SHP77 (cell line): Measurements from ENCODE around the gene WFIKKN1.

Experiments
- DNase-seq, 2 experiments: peaks; one replicate each; lab custom pipeline; 2025; lab: John Stamatoyannopoulos, UW

The WFIKKN1 gene

GRCh38 chr16:637081-638018 lies 6.6 kb downstream of the WFIKKN1 start:
- DNase-seq, result peak; percentile 38 to 88

DNA sequence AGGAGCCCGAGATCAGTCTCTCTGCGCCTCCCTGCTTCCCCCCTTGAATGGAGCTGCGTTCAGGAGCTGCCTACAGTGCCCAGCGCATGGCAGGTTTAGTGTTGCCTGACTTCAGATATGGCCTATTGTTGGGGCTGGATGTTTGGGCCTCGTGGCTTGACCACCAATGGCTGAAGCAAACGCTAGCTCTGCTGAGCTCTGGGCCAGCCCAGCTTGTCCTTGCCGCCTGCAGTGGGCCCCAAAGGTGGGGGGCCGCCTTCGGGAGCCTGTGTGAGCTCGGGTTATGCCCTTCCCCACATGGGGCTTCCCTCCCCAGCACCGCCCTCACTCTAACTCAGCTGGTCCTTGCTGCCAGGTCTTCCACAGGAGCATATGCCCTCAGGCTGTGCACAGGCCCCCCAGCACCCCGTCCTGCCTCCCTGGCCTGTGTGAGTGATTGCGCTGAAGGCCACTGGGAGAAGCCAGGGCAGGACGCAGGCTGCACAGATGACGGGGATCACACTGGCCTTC lies 7.3 kb downstream of the WFIKKN1 start:
- no peak for DNase-seq

DNA sequence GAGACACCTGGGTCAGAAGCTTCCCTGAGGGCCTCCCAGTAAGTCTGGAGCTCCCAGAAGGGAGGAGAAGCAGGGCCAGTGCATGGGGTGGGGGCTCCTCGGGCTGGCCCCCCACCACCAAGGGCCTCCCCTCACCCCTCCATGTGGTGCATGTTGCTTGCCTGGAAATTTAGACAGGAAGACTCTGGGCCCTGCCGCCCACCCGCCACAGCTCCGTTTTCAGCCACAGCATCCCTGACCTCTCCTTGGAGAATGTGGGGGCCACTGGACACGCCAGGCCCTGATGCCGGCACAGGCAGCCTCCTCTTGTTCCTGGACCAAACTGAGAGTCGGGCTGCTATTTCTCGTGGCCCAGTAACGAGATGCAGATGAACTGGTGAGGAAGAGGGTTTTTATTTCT lies 8.1 kb downstream of the WFIKKN1 start:
- no peak for DNase-seq

- DNase-seq, result no peak
Observed at GRCh38 chr16:640614-641013, 9.8 kb downstream of the WFIKKN1 start.

DNA sequence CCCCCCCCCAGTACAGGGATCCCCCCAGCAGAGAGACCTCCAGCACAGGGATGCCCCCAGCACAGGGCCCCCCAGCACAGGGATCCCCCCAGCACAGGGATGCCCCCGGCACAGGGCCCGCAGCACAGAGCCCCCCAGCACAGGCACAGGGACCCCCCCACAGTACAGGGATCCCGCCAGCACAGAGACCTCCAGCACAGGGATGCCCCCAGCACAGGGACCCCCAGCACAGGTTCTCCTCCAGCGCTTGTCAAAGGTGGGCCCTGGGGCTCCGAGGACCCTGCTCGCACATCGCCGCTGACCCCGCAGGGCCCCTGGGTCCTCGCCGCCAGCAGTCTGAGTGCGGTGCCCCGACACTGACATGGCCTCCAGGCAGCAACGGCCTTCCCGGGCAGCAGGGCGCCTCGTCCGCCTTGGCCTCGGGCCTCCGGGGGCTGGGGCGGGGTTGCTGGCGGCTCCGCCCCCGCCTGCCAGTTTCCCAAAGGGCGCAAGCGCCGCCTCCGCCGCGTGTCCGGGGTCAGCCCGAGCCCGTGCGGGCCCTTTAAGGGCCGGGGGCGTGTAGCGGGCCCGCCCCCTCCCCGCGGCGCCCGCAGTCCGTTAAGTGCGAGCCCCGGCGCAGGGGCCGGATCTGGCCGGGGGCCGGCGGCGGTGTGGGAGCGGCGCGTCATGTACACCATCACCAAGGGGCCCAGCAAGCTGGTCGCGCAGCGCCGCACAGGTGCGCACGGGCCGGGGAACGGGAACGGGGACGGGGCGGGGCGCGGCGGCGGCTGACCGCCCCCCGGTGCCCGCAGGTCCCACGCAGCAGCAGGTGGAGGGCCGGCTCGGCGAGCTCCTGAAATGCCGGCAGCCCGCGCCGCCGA lies 10.8 kb downstream of the WFIKKN1 start, which contains the start of gene MCRIP2:
Gene MCRIP2 (plus strand): TSS at position 503 of the 863 bp plus-strand sequence. CDS start 164 bp downstream, at position 667.
- DNase-seq, result peak; percentile 70 to 77

DNA sequence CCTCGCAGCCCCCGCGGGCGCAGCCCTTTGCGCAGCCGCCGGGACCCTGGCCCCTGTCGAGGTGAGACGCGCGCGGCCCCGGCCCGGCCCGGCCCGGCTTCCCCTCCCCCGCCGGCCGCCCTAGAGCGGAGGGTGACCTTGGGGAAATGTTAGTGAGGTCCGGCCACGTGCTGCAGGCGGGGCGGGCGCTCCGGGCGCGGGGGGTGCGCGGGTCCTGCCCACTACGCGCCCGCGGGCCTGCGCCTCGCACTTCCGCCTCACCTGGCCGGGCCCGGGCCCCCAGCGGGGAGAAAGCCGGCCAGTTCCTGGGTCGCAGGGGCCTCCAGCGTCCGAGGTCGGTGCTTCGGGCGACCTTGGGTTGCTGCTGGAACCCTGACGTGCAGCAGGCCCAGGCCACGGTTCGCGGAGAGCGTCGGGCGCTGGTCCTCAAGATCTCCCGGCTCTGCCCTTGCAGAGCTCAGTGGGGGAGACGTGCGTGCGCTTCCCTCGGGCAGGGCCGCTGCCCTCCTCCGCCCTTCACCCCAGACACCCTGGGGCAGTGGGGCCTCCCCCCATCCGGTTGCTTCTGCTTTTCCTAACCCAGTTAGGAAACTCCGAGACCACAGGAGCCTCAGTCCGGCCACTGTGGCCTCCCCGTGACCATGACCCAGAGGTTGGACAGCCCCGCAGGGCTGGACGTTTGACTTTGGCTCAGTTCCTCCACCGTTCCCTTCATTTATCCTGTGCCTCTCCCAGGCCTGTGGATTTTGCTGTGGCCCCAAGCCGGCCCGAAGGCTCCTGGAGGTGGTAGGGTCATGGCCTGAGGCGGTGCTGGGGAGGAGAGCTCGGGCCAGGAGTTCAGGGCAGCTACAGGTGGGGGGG lies 11.6 kb downstream of the WFIKKN1 start:
- no peak for DNase-seq

DNA sequence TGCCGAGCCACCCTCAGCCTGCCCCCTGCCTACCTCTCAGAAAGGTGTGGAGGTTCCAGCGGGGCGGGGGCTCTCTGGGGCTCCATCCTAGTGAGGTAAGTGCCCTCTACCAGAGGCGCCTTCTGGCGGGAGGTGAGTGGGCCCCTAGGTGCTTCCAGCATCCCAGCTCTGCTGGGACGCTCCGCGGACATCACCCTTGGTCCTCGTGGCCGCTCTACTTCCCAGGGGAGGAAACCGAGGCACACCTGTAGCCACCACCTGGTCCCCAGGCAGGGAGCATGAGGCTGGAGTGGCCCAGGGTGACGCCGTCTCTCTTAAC lies 12.2 kb downstream of the WFIKKN1 start:
- no peak for DNase-seq

GRCh38 chr16:644556-644955 lies 13.8 kb downstream of the WFIKKN1 start:
- no peak for DNase-seq

GRCh38 chr16:645852-646678 lies 15.3 kb downstream of the WFIKKN1 start:
- DNase-seq, result no peak

- DNase-seq, result no peak
Observed at GRCh38 chr16:646679-647172, 15.9 kb downstream of the WFIKKN1 start.

DNA sequence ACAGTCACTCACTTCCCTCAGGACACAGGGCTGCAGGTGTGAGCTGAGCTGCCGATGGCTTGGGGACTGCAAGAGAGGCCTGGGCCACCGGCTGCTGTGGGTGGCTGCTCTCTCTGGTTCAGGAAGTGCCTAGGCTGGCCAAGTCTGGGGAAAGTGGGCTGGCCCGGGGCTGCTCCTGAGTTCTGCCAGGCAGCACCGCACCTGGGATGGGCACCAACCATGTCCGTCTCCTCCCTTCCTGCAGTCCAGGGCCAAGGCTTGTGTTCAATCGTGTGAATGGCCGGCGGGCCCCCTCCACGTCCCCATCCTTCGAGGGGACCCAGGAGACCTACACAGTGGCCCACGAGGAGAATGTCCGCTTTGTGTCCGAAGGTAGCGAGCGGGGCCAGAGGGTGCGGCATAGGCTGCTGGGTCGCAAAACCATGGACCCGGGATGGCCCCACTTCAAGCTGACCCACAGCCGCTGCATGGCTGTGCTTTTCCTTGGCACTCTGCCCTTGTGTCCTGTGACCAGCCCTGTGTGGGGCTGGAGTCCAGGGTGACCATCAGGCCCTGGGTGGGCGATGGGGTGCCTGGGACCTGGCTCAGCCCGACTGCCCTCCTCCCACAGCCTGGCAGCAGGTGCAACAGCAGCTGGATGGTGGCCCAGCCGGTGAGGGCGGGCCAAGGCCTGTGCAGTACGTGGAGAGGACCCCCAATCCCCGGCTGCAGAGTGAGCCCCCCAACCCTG lies 16.6 kb downstream of the WFIKKN1 start:
- no peak for DNase-seq

- DNase-seq, result peak; percentile 39 to 64
Observed at GRCh38 chr16:648071-648780, 17.4 kb downstream of the WFIKKN1 start.

- DNase-seq, result peak; percentile 90 to 93
Observed at GRCh38 chr16:648781-649589, 18.2 kb downstream of the WFIKKN1 start, which contains the start of gene WDR90. Gene WDR90 (plus strand): TSS chr16:649365. CDS start chr16:649417, 52 bp downstream.

DNA sequence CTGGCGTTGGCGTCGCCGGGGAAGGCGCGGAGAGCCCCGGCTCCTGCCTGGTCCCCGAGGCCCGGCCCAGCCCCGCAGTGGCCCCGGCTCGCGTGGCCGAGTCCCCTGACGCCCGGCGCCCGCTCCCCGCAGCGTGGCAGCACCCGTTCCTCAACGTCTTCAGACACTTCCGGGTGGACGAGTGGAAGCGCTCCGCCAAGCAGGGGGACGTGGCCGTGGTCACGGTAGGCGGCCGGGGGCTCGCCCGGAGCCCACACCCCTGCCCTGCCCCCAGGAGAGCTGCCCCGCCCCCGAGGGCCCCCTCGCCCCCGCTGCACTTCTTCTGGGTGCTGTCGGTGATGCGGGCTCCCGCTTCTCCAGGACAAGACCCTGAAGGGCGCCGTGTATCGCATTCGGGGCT lies 18.8 kb downstream of the WFIKKN1 start:
- no peak for DNase-seq

GRCh38 chr16:651844-652243 lies 21.1 kb downstream of the WFIKKN1 start:
- no peak for DNase-seq

DNA sequence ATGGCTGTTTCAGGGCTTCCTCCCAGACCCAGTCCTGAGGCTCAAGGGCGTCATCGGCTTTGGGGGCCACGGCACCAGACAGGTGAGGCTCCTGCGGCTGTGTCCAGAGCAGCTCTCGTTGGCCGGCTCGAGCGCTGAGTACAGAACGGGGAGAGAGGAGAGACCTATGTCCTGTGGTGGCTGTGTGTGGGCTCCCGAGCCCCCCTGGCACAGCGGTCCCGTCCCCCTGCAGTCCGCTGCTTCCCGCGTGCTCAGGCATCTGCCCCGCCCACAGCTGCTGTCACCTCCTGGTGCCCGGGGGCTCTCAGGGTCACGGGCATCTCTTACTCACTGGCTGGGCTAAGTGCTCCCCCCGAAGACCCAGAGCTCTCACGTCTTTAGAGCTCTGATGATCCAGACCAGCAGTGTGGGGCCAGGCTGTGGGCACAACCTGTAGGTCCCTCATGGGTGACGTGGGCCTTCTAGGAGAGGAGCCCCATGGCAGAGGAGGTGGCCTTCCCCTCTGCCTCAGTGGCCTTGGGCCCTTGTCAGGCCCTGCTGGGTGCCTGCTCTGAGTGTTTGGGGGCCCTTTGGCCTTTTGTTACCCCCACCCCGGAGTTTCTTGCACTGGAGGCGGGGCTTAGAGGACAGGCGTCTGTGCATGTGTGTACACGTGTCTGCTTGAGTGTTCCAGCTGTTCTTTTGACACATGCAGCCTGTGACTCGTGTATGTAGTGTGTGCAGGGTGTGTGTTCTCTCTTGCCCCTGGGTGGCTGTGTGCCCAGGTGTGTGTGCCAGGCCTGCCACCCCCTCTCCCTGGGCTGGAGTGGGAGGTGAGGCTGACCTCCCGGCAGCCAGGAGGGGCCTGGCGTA lies 21.9 kb downstream of the WFIKKN1 start:
- no peak for DNase-seq

DNA sequence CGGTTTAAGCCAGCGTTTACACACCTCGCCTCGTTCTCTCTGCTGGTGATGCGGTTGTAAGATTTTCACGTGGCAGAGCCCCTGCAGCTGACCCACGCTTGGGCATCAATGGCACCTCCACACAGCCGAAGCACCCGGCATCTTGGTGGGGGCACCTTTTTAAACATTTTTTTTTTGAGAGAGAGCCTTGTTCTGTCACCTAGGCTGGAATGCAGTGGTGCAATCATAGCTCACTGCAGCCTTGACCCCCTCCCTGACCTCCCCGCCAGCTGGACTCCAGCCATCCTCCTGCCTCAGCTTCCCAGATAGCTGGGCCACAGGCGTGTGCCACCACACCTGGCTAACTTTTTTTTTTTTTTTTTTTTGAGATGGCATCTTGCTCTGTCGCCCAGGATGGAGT lies 23.2 kb downstream of the WFIKKN1 start:
- DNase-seq, result no peak
